DND-41 (cell line): Measurements from ENCODE around the gene ZNF554.

Experiments
- ATAC-seq: fragments of 200-7000 bp; cut with Tn5 transposase; 3 replicates; pipeline ENCODE4 v1.9.1; 2021; ENCODE audit warnings: low read depth; ENCODE audit not compliant: insufficient read depth
- DNase-seq: peaks from one replicate; pipeline ENCODE4 v3.0.0-alpha.2; 2020
- H2AFZ ChIP-seq: 2 replicates; pipeline ENCODE4 v1.6.0; 2012; ENCODE audit warnings: low read depth, low read length
- H3K27ac ChIP-seq: 2 replicates; pipeline ENCODE4 v1.5.1; 2012; ENCODE audit warnings: low read length, inconsistent platforms
- H3K27me3 ChIP-seq: fragments of 200-600 bp; sonication (generic); 2 replicates; pipeline ENCODE4 v1.6.0; 2012; ENCODE audit warnings: low read length, mild to moderate bottlenecking, inconsistent platforms; ENCODE audit not compliant: insufficient read depth, poor library complexity
- H3K36me3 ChIP-seq: 2 replicates; pipeline ENCODE4 v1.5.1; 2012; ENCODE audit warnings: low read length, inconsistent platforms; ENCODE audit not compliant: insufficient read depth
- H3K4me1 ChIP-seq: 2 replicates; pipeline ENCODE4 v1.5.1; 2012; ENCODE audit warnings: mild to moderate bottlenecking, low read length; ENCODE audit not compliant: insufficient read depth
- H3K4me2 ChIP-seq: 2 replicates; pipeline ENCODE4 v1.6.0; 2012; ENCODE audit warnings: mild to moderate bottlenecking, moderate library complexity, low read length, inconsistent platforms; ENCODE audit not compliant: insufficient read depth
- H3K4me3 ChIP-seq, 2 experiments: fragments of 200-600 bp in 1 of 2; shearing (Covaris generic) in 1 of 2; 2 replicates each; pipeline ENCODE4 v1.5.1; 2012 to 2016; ENCODE audit warnings: inconsistent platforms in 2 of 2, low read length in 2 of 2, mild to moderate bottlenecking in 2 of 2, low read depth in 1 of 2, moderate library complexity in 1 of 2
- H3K79me2 ChIP-seq: 2 replicates; pipeline ENCODE4 v1.6.0; 2012; ENCODE audit warnings: low read length, inconsistent platforms; ENCODE audit not compliant: insufficient read depth
- H3K9ac ChIP-seq: 2 replicates; pipeline ENCODE4 v1.6.0; 2012; ENCODE audit warnings: low read depth, mild to moderate bottlenecking, inconsistent platforms, low read length, moderate library complexity
- H3K9me3 ChIP-seq: 2 replicates; pipeline ENCODE4 v1.5.1; 2012; ENCODE audit warnings: low read length, moderate library complexity, mild to moderate bottlenecking, inconsistent platforms; ENCODE audit not compliant: insufficient read depth, severe bottlenecking
- H4K20me1 ChIP-seq: 2 replicates; pipeline ENCODE4 v1.6.0; 2012; ENCODE audit warnings: low read length; ENCODE audit not compliant: insufficient read depth
- EZH2 ChIP-seq: IDR thresholded peaks from 3 replicates; pipeline ENCODE4 v1.6.1; 2012; ENCODE audit warnings: borderline replicate concordance, low read depth, mild to moderate bottlenecking, moderate library complexity, low read length, inconsistent platforms; ENCODE audit not compliant: severe bottlenecking
- TF ChIP-seq, protein P1 (sequence below): IDR thresholded peaks from 2 replicates; pipeline ENCODE4 v1.5.1; 2012; ENCODE audit warnings: borderline replicate concordance, low read length, moderate library complexity, mild to moderate bottlenecking; ENCODE audit not compliant: poor library complexity, severe bottlenecking; ENCODE audit errors: extremely low read depth

The ZNF554 gene

DNA sequence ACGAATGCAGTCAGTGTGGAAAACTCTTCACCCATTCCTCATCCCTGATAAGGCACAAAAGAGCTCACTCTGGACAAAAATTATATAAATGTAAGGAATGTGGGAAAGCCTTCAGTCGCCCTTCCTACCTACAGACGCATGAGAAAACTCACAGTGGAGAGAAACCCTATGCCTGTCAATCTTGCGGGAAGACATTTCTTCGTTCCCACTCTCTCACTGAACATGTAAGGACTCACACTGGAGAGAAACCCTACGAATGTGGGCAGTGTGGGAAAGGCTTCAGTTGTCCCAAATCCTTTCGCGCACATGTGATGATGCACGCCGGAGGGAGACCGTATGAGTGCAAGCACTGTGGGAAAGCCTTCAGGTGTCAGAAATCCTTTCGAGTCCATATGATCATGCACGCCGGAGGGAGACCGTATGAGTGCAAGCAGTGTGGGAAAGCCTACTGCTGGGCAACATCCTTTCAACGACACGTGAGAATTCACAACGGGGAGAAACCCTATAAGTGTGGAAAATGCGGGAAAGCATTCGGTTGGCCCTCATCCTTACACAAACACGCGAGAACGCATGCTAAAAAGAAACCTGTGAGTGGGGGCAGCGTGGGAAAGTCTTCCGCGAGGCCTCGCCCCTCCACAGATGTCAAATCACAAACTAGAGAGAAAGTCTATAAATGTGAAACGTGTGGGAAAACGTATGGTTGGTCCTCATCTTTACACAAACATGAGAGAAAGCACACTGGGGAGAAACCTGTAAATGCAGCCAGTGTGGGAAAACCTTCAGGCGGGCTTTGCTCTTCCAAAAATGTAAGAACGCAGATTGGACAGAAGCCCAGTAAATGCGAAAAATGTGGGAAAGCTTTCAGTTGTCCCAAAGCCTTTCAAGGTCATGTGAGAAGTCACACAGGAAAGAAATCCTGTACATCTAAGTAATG is 58.0 kb downstream of the ZNF554 start:
- no peaks in the 10 kb centered on the region for H4K20me1 ChIP-seq
- no peaks in the 10 kb centered on the region; the same call in 1 of the 2 replicates for H3K4me1 ChIP-seq
- H3K9ac ChIP-seq, result no peak overlapping the region
- no peak overlapping the region for H2AFZ ChIP-seq
- H3K4me3 ChIP-seq, result no peak overlapping the region
- TF ChIP-seq, protein P1, sequence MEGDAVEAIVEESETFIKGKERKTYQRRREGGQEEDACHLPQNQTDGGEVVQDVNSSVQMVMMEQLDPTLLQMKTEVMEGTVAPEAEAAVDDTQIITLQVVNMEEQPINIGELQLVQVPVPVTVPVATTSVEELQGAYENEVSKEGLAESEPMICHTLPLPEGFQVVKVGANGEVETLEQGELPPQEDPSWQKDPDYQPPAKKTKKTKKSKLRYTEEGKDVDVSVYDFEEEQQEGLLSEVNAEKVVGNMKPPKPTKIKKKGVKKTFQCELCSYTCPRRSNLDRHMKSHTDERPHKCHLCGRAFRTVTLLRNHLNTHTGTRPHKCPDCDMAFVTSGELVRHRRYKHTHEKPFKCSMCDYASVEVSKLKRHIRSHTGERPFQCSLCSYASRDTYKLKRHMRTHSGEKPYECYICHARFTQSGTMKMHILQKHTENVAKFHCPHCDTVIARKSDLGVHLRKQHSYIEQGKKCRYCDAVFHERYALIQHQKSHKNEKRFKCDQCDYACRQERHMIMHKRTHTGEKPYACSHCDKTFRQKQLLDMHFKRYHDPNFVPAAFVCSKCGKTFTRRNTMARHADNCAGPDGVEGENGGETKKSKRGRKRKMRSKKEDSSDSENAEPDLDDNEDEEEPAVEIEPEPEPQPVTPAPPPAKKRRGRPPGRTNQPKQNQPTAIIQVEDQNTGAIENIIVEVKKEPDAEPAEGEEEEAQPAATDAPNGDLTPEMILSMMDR, result no peak
- TF ChIP-seq EZH2, result no peak
- DNase-seq, result no peak
- H3K9me3 ChIP-seq, result peaks cover 28% of the 10 kb centered on the region
- no peak overlapping the region for H3K27ac ChIP-seq
- no peak overlapping the region for H3K4me2 ChIP-seq
- no peaks in the 10 kb centered on the region for H3K79me2 ChIP-seq
- no peak for ATAC-seq
- no peaks in the 10 kb centered on the region for H3K36me3 ChIP-seq
- H3K27me3 ChIP-seq, result no peaks in the 10 kb centered on the region

DNA sequence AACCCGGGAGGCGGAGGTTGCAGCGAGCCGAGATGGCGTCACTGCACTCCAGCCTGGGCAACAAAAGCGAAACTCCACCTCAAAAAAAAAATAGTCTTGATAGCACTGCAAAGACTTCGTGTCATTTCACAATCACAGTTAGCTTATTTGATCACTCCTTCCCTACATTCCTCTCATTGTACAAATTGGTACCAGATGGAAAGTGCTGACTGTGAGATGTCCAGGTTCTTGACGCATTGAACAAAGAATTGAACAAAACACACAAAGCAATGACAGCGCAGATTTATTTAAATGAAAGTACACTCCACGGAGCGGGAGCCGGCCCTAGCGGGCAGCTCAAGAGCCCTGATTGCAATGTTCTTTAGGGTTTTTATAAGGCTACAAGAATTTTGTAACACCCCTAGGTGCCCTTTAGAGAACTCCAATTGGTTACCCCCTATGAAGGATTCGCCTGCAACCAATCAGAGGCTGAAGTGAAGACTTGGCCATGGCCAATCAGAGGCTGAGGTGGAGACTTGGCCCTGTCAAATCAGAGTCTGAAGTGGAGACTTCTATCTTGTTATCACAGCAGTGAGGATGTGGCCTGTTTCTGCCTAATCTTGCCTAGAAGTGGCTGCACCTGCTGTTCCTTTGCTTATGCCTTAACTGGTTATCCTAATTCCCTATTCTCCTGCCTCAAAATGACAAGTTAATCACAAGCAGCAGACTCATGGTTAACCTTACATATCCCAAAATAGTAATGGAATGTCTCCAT is 64.2 kb downstream of the ZNF554 start:
- H3K4me1 ChIP-seq, result peaks cover 19% of the 10 kb centered on the region
- no peak overlapping the region for H3K27ac ChIP-seq
- peak; percentile 41 for DNase-seq
- no peak for TF ChIP-seq EZH2
- TF ChIP-seq, protein P1, result no peak
- H2AFZ ChIP-seq, result no peak overlapping the region
- no peak overlapping the region for H3K4me3 ChIP-seq
- no peak overlapping the region for H3K4me2 ChIP-seq
- no peaks in the 10 kb centered on the region for H3K36me3 ChIP-seq
- H3K9me3 ChIP-seq, result peaks cover 3% of the 10 kb centered on the region
- H3K79me2 ChIP-seq, result no peaks in the 10 kb centered on the region
- no peak for ATAC-seq
- no peaks in the 10 kb centered on the region for H3K27me3 ChIP-seq
- H4K20me1 ChIP-seq, result no peaks in the 10 kb centered on the region
- no peak overlapping the region for H3K9ac ChIP-seq

DNA sequence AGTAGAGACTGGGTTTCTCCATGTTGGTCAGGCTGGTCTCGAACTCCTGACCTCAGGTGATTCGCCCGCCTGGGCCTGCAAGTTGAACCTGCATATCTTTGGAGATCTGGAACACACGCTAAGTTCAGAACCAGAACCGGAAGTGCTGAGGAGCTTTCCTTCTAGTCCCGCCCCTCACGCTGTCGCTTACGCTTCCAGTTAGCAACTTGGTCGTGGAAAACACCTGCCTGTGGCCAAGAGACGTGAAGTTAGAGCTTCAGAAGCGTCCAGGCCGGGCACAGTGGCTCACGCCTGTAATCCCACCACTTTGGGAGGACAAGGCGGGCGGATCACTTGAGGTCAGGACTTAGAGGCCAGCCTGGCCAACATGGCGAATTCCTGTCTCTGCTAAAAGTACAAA is 66.1 kb downstream of the ZNF554 start:
- TF ChIP-seq EZH2, result no peak
- TF ChIP-seq, protein P1, result no peak
- Histone ChIP-seq H3K9ac (no peak overlapping the region), H3K4me3 (no peak overlapping the region), H3K79me2 (peaks cover 16% of the 10 kb centered on the region), H3K4me2 (no peak overlapping the region), H3K36me3 (0 out of 2 replicates have a peak, but pooled peaks cover 4% of the 10 kb centered on the region), H3K27ac (no peak overlapping the region), H3K4me1 (peaks cover 34% of the 10 kb centered on the region), H3K27me3 (no peaks in the 10 kb centered on the region), H4K20me1 (no peaks in the 10 kb centered on the region), H2AFZ (no peak overlapping the region), H3K9me3 (no peaks in the 10 kb centered on the region)
- no peak for DNase-seq
- no peak for ATAC-seq
